ENCODE results near the gene MAPKAPK3.

Gene MAPKAPK3

GRCh38 chr3:50575372-50575771, 41.6 kb upstream of the MAPKAPK3 start:
- no peak overlapping the region for H3K27ac ChIP-seq (ENCODE audit: low read length)
- H3K36me3 ChIP-seq (ENCODE audit: control insufficient read depth in 2 of 2, insufficient read depth in 2 of 2, low read length in 2 of 2), result peaks cover 14 to 39% of the 10 kb centered on the region in 2 donors
- peaks cover 22% of the 10 kb centered on the region for H3K4me1 ChIP-seq (ENCODE audit: control insufficient read depth, insufficient read depth, low read length)
- no peaks in the 10 kb centered on the region for H3K9me3 ChIP-seq (ENCODE audit: control insufficient read depth in 2 of 2, low read length in 2 of 2)
- H3K4me3 ChIP-seq (ENCODE audit: low read length in 2 of 2), result no peak overlapping the region
- H3K27me3 ChIP-seq (ENCODE audit: control insufficient read depth in 1 of 2, insufficient read depth in 2 of 2, low read length in 2 of 2), result no peaks in the 10 kb centered on the region
- H3K9ac ChIP-seq (ENCODE audit: low read length in 2 of 2), result no peak overlapping the region

- H3K27me3 ChIP-seq (ENCODE audit: control insufficient read depth in 1 of 2, insufficient read depth in 2 of 2, low read length in 2 of 2), result no peaks in the 10 kb centered on the region
- H3K27ac ChIP-seq (ENCODE audit: low read length), result no peak overlapping the region
- peaks cover 6% of the 10 kb centered on the region for H3K4me1 ChIP-seq (ENCODE audit: control insufficient read depth, insufficient read depth, low read length)
- no peak overlapping the region for H3K9ac ChIP-seq (ENCODE audit: low read length in 2 of 2)
- no peak overlapping the region for H3K4me3 ChIP-seq (ENCODE audit: low read length in 2 of 2)
- H3K36me3 ChIP-seq (ENCODE audit: control insufficient read depth in 2 of 2, insufficient read depth in 2 of 2, low read length in 2 of 2), result peaks cover 19 to 42% of the 10 kb centered on the region in 2 donors
- no peaks in the 10 kb centered on the region for H3K9me3 ChIP-seq (ENCODE audit: control insufficient read depth in 2 of 2, low read length in 2 of 2)
Measured at GRCh38 chr3:50577348-50577747, 39.6 kb upstream of the MAPKAPK3 start.

GRCh38 chr3:50580683-50581458, 36.1 kb upstream of the MAPKAPK3 start:
- H3K4me1 ChIP-seq (ENCODE audit: control insufficient read depth, insufficient read depth, low read length), result peaks cover 3% of the 10 kb centered on the region
- no peak overlapping the region for H3K9ac ChIP-seq (ENCODE audit: low read length in 2 of 2)
- no peaks in the 10 kb centered on the region for H3K9me3 ChIP-seq (ENCODE audit: control insufficient read depth in 2 of 2, low read length in 2 of 2)
- H3K27ac ChIP-seq (ENCODE audit: low read length), result no peak overlapping the region
- peaks cover 19 to 36% of the 10 kb centered on the region in 2 donors for H3K36me3 ChIP-seq (ENCODE audit: control insufficient read depth in 2 of 2, insufficient read depth in 2 of 2, low read length in 2 of 2)
- no peaks in the 10 kb centered on the region for H3K27me3 ChIP-seq (ENCODE audit: control insufficient read depth in 1 of 2, insufficient read depth in 2 of 2, low read length in 2 of 2)
- H3K4me3 ChIP-seq (ENCODE audit: low read length in 2 of 2), result no peak overlapping the region

GRCh38 chr3:50581459-50581842, 35.5 kb upstream of the MAPKAPK3 start:
- H3K27ac ChIP-seq (ENCODE audit: low read length), result no peak overlapping the region
- H3K4me3 ChIP-seq (ENCODE audit: low read length in 2 of 2), result no peak overlapping the region
- H3K9ac ChIP-seq (ENCODE audit: low read length in 2 of 2), result no peak overlapping the region
- H3K27me3 ChIP-seq (ENCODE audit: control insufficient read depth in 1 of 2, insufficient read depth in 2 of 2, low read length in 2 of 2), result no peaks in the 10 kb centered on the region
- no peaks in the 10 kb centered on the region for H3K9me3 ChIP-seq (ENCODE audit: control insufficient read depth in 2 of 2, low read length in 2 of 2)
- H3K4me1 ChIP-seq (ENCODE audit: control insufficient read depth, insufficient read depth, low read length), result peaks cover 3% of the 10 kb centered on the region
- H3K36me3 ChIP-seq (ENCODE audit: control insufficient read depth in 2 of 2, insufficient read depth in 2 of 2, low read length in 2 of 2), result peaks cover 19 to 32% of the 10 kb centered on the region in 2 donors

- no peak overlapping the region for H3K4me3 ChIP-seq (ENCODE audit: low read length in 2 of 2)
- H3K27me3 ChIP-seq (ENCODE audit: control insufficient read depth in 1 of 2, insufficient read depth in 2 of 2, low read length in 2 of 2), result no peaks in the 10 kb centered on the region
- H3K9me3 ChIP-seq (ENCODE audit: control insufficient read depth in 2 of 2, low read length in 2 of 2), result no peaks in the 10 kb centered on the region
- H3K36me3 ChIP-seq (ENCODE audit: control insufficient read depth in 2 of 2, insufficient read depth in 2 of 2, low read length in 2 of 2), result peaks cover 19 to 32% of the 10 kb centered on the region in 2 donors
- no peak overlapping the region for H3K27ac ChIP-seq (ENCODE audit: low read length)
- H3K9ac ChIP-seq (ENCODE audit: low read length in 2 of 2), result no peak overlapping the region
- H3K4me1 ChIP-seq (ENCODE audit: control insufficient read depth, insufficient read depth, low read length), result peaks cover 3% of the 10 kb centered on the region
Measured at GRCh38 chr3:50582083-50582482, 34.9 kb upstream of the MAPKAPK3 start.

GRCh38 chr3:50583897-50584296, 33.1 kb upstream of the MAPKAPK3 start:
- no peaks in the 10 kb centered on the region for H3K9me3 ChIP-seq (ENCODE audit: control insufficient read depth in 2 of 2, low read length in 2 of 2)
- no peak overlapping the region for H3K9ac ChIP-seq (ENCODE audit: low read length in 2 of 2)
- H3K4me3 ChIP-seq (ENCODE audit: low read length in 2 of 2), result no peak overlapping the region
- H3K27me3 ChIP-seq (ENCODE audit: control insufficient read depth in 1 of 2, insufficient read depth in 2 of 2, low read length in 2 of 2), result no peaks in the 10 kb centered on the region
- peaks cover 10 to 20% of the 10 kb centered on the region in 2 donors for H3K36me3 ChIP-seq (ENCODE audit: control insufficient read depth in 2 of 2, insufficient read depth in 2 of 2, low read length in 2 of 2)
- H3K4me1 ChIP-seq (ENCODE audit: control insufficient read depth, insufficient read depth, low read length), result peaks cover 3% of the 10 kb centered on the region
- H3K27ac ChIP-seq (ENCODE audit: low read length), result no peak overlapping the region

GRCh38 chr3:50584391-50584790, 32.6 kb upstream of the MAPKAPK3 start:
- Histone ChIP-seq H3K4me1 (ENCODE audit: control insufficient read depth, insufficient read depth, low read length) (peaks cover 3% of the 10 kb centered on the region), H3K9me3 (ENCODE audit: control insufficient read depth in 2 of 2, low read length in 2 of 2) (no peaks in the 10 kb centered on the region), H3K27ac (ENCODE audit: low read length) (no peak overlapping the region)

GRCh38 chr3:50585919-50586762, 30.8 kb upstream of the MAPKAPK3 start:
- Histone ChIP-seq H3K9me3 (ENCODE audit: control insufficient read depth in 2 of 2, low read length in 2 of 2) (no peaks in the 10 kb centered on the region), H3K4me3 (ENCODE audit: low read length in 2 of 2) (no peak overlapping the region), H3K27ac (ENCODE audit: low read length) (no peak overlapping the region), H3K9ac (ENCODE audit: low read length in 2 of 2) (no peak overlapping the region), H3K4me1 (ENCODE audit: control insufficient read depth, insufficient read depth, low read length) (peaks cover 3% of the 10 kb centered on the region), H3K36me3 (ENCODE audit: control insufficient read depth in 2 of 2, insufficient read depth in 2 of 2, low read length in 2 of 2) (peaks cover 6 to 9% of the 10 kb centered on the region in 2 donors), H3K27me3 (ENCODE audit: control insufficient read depth in 1 of 2, insufficient read depth in 2 of 2, low read length in 2 of 2) (no peaks in the 10 kb centered on the region)

More at GRCh38 chr3:50584391-50584790, 32.6 kb upstream of the MAPKAPK3 start:
- no peaks in the 10 kb centered on the region for H3K27me3 ChIP-seq (ENCODE audit: control insufficient read depth in 1 of 2, insufficient read depth in 2 of 2, low read length in 2 of 2)
- no peak overlapping the region for H3K4me3 ChIP-seq (ENCODE audit: low read length in 2 of 2)
- no peak overlapping the region for H3K9ac ChIP-seq (ENCODE audit: low read length in 2 of 2)
- peaks cover 8 to 16% of the 10 kb centered on the region in 2 donors for H3K36me3 ChIP-seq (ENCODE audit: control insufficient read depth in 2 of 2, insufficient read depth in 2 of 2, low read length in 2 of 2)

GRCh38 chr3:50586763-50587070, 30.2 kb upstream of the MAPKAPK3 start:
- Histone ChIP-seq H3K4me3 (ENCODE audit: low read length in 2 of 2) (no peak overlapping the region), H3K36me3 (ENCODE audit: control insufficient read depth in 2 of 2, insufficient read depth in 2 of 2, low read length in 2 of 2) (peaks cover 2 to 6% of the 10 kb centered on the region in 2 donors), H3K27ac (ENCODE audit: low read length) (no peak overlapping the region), H3K9ac (ENCODE audit: low read length in 2 of 2) (no peak overlapping the region), H3K9me3 (ENCODE audit: control insufficient read depth in 2 of 2, low read length in 2 of 2) (no peaks in the 10 kb centered on the region), H3K27me3 (ENCODE audit: control insufficient read depth in 1 of 2, insufficient read depth in 2 of 2, low read length in 2 of 2) (no peaks in the 10 kb centered on the region), H3K4me1 (ENCODE audit: control insufficient read depth, insufficient read depth, low read length) (peaks cover 3% of the 10 kb centered on the region)

GRCh38 chr3:50587373-50587772, 29.6 kb upstream of the MAPKAPK3 start:
- Histone ChIP-seq H3K27me3 (ENCODE audit: control insufficient read depth in 1 of 2, insufficient read depth in 2 of 2, low read length in 2 of 2) (no peaks in the 10 kb centered on the region), H3K9me3 (ENCODE audit: control insufficient read depth in 2 of 2, low read length in 2 of 2) (no peaks in the 10 kb centered on the region), H3K4me1 (ENCODE audit: control insufficient read depth, insufficient read depth, low read length) (peaks cover 3% of the 10 kb centered on the region), H3K9ac (ENCODE audit: low read length in 2 of 2) (peak overlapping the region in 1 of 2 donors; percentile 36), H3K27ac (ENCODE audit: low read length) (no peak overlapping the region), H3K36me3 (ENCODE audit: control insufficient read depth in 2 of 2, insufficient read depth in 2 of 2, low read length in 2 of 2) (peaks cover 0 to 6% of the 10 kb centered on the region in 2 donors), H3K4me3 (ENCODE audit: low read length in 2 of 2) (no peak overlapping the region)
